ENCODE data around the gene GSK3B.

DNA sequence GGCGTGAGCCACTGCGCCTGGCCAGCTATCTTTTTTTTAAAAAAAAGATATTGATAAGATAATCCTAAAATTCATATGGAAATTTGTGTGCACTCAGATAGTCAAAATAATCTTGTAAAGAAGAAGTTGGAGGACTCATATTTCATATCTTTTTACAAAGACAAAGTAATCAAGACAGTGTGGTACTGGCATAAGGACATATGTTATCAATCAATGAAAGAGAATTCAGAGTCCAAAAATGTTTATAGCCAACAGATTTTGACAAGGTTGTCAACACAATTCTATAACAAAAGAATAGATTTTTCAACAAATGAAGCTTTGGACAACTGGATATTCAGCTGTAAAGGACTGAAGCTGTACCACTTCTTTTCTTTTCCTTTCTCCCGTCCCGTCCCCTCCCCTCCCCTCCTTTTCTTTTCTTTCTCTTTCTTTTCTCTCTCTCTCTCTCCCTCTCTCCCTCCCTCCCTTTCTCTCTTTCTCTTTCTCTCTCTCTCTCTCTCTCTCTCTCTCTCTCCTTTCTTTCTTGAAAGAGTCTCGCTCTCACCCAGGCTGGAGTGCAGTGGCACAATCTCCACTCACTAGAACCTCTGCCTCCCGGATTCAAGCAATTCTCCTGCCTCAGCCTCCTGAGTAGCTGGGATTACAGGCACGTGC lies 126.8 kb downstream of the GSK3B start:
- TF ChIP-seq POLR2AphosphoS5 (IDR thresholded peaks at IDR 0.05; ENCODE audit: low read depth, low read length), result no peak
- TF ChIP-seq POLR2A (IDR thresholded peaks at IDR 0.05; ENCODE audit: low read depth, low read length), result no peak
- TF ChIP-seq PAX5 (IDR thresholded peaks at IDR 0.05; ENCODE audit: insufficient read depth, low read length, severe bottlenecking), result no peak
- no peak for TF ChIP-seq SPI1 (IDR thresholded peaks at IDR 0.05; ENCODE audit: low read depth, low read length)
